Endometrial microvascular endothelial cells (primary cell): ENCODE data around the gene CAPZB. TPM values are rescaled to one million over a fixed set of nuclear protein-coding genes. Genes with fewer than 3 reads are reported as not detected.

Source experiments
- in situ Hi-C: cut with HindIII; loops from 2 replicates; pipeline ENCODE4 v1.10.0; 2017; ENCODE audit warnings: low sequenced_read_pairs, low pct_unique_long_range_greater_than_20kb; ENCODE audit errors: inconsistent ontology term
- total RNA-seq: library from RNA; depleted of rRNA; stranded (reverse); fragments of >200 nt; gene quantifications from one replicate; pipeline ENCODE4 v1.2.3, GENCODE V29; 2015; ENCODE audit errors: inconsistent ontology term

Gene CAPZB
- total RNA-seq, 1 donor from 2014 or later, result 146 TPM

DNA sequence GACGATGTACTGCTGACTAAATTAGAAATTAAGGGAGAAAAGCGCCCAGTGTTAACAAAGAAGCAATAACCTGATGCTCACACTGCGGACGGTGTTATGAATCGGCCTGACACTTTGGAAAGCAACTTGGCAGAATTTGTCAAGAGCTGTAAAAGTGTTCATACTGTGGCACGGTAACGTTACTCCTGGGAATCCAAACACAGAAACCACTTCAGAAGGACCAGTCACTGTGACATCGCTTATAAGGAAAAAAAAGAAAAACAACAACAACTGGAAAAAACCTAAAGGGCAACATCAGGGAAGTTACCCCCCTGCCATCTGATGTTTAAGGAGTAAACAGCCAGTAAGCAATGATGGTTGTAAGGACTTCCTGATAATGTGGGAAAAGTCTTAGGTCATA lies 27.7 kb downstream of the CAPZB start:
- in situ Hi-C loops, result no loop called here

GRCh38 chr1:19456968-19457441 lies 28.3 kb downstream of the CAPZB start:
- in situ Hi-C loops, result no loop called here

DNA sequence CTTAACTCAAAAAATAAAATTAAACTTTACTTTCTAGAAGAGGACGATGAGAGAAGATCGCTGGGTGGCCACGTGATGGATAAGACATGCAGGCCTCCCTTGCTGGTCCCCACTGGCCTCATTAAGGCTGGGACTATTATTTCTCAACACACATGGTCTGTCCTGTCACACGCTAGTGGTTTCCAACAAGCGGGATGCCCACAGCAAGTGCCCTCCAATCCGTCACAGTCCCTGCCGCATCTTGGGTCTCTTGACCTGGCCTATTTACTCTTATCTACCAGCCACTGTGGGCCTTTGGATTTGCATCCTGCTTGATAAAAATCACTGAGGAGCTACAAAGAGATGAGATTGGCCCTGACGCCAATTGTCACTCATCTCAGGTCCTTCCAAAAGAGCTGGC lies 30.0 kb downstream of the CAPZB start:
- in situ Hi-C loops, result no loop called here

GRCh38 chr1:19454265-19455146 lies 30.8 kb downstream of the CAPZB start:
- in situ Hi-C loops, result no loop called here

- in situ Hi-C loops, result no loop called here
Measured at GRCh38 chr1:19453741-19454201, 31.6 kb downstream of the CAPZB start.

GRCh38 chr1:19452221-19452663 lies 33.1 kb downstream of the CAPZB start:
- in situ Hi-C loops, result no loop called here

- in situ Hi-C loops, result no loop called here
Measured at GRCh38 chr1:19450811-19451515, 34.4 kb downstream of the CAPZB start.

DNA sequence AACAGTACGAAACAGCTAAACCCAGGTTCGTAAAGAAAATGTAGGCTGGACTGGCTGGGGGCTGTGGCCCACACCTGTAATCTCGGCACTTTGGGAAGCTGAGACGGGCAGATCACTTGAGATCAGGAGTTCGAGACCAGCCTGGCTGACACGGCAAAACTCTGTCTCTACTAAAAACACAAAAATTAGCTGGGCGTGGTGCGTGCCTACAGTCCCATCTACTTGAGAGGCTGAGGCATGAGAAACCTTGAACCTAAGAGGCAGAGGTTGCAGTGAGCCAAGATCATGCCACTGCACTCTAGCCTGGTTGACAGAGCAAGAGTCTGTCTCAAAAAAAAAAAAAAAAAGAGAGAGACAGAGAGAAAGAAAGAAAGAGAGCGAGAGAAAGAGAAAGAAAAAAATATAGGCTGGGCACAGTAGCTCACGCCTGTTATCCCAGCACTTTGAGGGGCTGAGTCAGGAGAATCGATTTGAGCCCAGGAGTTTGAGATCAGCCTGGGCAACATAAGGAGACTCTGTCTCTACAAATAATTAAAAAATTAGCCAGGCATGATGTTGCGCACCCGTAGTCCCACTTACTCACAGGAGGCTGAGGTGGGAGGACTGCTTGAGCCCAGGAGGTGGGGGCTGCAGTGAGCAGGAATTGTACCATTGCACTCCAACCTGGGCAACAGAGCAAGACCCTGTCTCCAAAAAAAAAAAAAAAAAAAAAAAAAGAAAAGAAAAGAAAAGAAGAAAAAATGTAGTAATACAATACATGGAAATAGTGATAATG lies 35.7 kb downstream of the CAPZB start:
- in situ Hi-C loops, result no loop called here

DNA sequence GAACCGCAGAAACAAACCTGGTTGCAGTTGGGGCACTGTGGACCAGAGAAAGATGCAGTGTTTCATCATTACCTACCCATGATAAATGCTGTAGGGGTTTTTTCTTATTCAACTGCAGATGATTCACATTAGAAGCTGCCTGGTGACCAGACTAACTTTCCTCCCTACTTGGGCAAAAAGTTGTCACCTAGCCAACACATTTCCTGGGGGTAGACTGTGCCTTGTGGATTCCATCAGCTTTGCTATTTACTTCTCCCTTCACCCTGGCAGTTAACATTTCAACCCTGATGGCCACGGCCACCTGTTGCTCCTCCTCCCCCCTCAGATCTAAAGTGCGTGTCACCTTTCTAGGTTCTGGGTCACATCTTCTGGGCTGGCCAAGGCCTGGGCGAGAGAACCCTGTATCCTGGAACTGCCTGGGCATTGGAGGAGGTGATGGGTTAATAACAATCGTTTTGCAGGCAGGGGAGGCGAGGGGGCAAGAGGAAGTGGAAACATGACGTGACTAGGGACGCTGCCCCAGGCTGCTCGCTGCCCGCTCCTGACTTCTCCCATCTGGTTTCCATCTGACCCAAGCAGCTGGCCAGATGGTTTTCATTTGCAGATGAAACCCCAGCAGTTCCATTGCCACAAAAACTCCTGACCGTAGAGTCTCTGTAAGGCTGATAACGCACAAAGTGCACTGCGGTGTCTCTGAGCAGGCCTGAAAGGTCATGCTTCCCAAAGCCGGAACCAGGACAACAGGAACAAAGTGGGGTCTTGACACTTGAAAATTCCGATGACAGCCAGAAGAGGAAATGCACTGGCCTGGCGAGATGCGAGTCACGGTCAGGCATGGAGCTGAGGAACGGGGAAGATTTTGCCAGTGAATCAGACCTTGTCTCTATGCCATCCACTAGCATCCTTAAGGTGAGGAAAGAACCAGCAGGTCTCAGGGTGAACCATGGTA lies 36.6 kb downstream of the CAPZB start:
- in situ Hi-C loops, result no loop called here

DNA sequence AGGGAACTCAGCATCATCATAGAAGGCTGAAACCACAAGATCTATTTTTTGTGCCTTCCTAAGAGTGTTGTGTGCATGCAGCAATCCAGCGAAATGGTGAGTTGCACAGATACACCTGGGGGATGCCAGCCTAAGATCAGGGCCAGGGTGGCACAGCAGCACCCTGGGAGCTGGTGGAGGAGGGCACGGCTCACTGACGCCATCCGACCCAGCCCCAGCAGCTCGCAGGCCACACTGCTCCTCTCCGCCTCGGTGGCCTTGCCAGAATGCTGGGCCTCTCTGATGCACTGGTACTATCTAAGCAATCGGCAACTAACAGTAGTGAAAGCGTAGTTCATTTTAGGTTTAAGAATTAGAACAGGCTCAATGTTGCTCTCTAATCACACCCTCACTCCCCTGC lies 37.8 kb downstream of the CAPZB start:
- in situ Hi-C loops, result no loop called here

DNA sequence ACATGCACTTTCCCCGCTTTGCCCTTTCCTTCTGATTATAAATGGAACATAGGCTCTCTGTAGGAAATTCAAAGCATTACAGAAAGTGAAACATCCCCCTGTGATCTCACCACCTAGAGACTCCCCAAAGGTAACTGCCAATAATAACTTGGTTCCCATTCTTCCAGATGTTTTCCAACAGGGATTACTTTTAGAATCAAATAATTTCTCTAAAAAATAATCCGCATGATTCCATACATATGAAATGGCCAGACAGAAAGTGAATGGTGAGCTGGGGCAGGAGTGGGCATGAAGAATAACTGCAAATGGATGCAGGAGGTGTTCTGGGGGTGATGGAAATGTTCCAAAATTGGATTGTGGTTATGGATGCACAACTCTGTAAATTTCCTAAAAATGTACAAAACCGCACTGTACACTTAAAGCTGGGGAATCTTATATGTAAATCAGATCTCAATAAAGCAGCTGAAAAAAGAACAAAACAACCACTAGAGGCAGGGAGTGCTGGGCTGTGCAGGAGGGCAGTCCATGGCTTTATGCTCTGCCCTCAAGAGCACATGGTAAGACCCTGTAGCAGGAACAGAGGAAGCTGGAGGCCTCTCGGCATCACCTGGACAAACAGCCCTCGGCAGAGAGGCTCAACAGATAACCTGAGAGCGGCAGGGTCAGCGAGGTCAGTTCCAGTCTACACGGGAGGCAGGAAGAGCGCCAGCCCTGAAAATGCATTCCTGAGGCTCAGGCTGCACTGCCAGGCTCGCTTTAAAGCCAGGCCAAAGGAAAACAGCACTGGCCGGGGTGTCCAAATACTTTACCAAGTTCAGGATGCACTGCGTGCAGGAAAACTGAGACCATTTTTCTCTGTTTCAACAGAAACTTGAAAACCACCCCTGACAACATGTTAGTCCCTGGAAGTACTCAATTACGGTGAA lies 39.7 kb downstream of the CAPZB start:
- in situ Hi-C loops, result no loop called here

- in situ Hi-C loops, result no loop called here
Measured at GRCh38 chr1:19444296-19445021, 40.9 kb downstream of the CAPZB start.

DNA sequence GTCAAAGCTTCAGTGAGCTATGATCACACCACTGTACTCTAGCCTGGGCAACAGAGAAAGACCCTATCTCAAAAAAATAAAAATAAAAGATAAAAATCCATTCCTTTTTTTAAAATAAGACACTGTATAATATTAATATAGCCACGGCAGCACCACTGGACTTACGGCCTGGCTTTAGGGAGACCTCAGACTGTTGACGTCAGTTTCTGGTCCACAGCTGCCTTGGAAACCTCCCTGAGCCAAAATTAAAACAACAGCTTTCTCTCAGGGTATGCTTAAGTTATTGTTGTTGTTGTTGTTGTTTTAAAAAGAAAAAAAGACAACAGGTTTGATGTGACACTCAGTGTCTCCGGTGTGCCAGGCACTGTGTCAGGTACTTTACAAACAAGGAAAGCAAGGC lies 42.0 kb downstream of the CAPZB start:
- in situ Hi-C loops, result no loop called here

GRCh38 chr1:19442154-19443096 lies 42.9 kb downstream of the CAPZB start:
- in situ Hi-C loops, result no loop called here

DNA sequence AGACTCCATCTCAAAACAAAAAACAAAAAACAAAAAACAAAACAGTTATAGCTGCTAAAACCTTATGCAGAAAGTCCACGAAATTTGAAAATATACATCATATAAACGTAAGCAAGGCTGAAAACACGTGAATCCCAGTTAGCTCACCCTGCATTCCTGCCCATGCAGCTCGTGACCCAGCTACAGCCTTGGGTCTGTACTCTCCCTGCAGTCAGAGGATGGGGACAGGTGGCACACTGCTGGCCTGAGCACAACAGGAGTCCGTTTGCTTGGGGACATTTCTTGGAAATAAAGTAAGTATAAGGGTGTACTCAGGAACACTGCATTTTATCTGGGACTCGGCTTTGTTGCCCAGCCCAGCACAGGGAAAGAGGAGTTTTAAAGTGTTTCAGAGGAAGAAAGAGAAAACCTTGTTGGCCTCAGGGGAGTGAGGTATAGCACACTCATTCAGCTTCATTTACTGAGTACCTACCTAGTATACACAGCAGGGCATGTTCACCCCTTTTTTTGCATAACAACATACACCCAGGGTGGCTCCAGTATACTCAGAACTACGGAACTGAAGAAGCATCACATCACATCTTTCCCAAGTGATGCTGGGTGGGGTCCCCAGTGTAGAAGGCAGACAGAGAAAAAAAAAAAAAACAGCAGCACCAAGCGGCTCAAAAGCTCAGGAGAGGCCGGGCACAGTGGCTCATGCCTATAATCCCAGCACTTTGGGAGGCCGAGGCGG lies 44.1 kb downstream of the CAPZB start:
- in situ Hi-C loops, result no loop called here
